ENCODE results near the gene APCS.

APCS gene

GRCh38 chr1:159587461-159587951 is at the start of gene APCS:
Gene APCS, plus strand, starts transcription at chr1:159587826. Its CDS starts 96 bp downstream, at chr1:159587922.
- H3K27ac Mint-ChIP-seq, result no peak within 1 kb of the TSS
- H3K36me3 Mint-ChIP-seq, result no peaks in the 10 kb centered on the region
- CTCF ChIA-PET, result no interaction called here
- no peaks in the 10 kb centered on the region for H3K27me3 Mint-ChIP-seq
- H3K4me3 Mint-ChIP-seq, result no peak within 1 kb of the TSS
- DNase-seq, result no peak
- H3K9me3 Mint-ChIP-seq, result no peaks in the 10 kb centered on the region
- H3K4me1 Mint-ChIP-seq, result no peaks in the 10 kb centered on the region

- no peak for DNase-seq
- no peaks in the 10 kb centered on the region for H3K27me3 Mint-ChIP-seq
- no peaks in the 10 kb centered on the region for H3K4me1 Mint-ChIP-seq
- no peak overlapping the region for H3K4me3 Mint-ChIP-seq
- no peaks in the 10 kb centered on the region for H3K9me3 Mint-ChIP-seq
- no peak overlapping the region for H3K27ac Mint-ChIP-seq
- CTCF ChIA-PET, result no interaction called here
- H3K36me3 Mint-ChIP-seq, result no peaks in the 10 kb centered on the region
Observed at GRCh38 chr1:159548126-159548525, 39.5 kb upstream of the APCS start.

GRCh38 chr1:159554261-159554660 is 33.4 kb upstream of the APCS start:
- Mint-ChIP-seq H3K4me1 (no peaks in the 10 kb centered on the region), H3K27ac (no peak overlapping the region), H3K27me3 (no peaks in the 10 kb centered on the region), H3K4me3 (no peak overlapping the region), H3K36me3 (no peaks in the 10 kb centered on the region), H3K9me3 (no peaks in the 10 kb centered on the region)
- no peak for DNase-seq
- CTCF ChIA-PET, result no interaction called here

GRCh38 chr1:159554696-159555095 is 32.9 kb upstream of the APCS start:
- H3K36me3 Mint-ChIP-seq, result no peaks in the 10 kb centered on the region
- no peaks in the 10 kb centered on the region for H3K9me3 Mint-ChIP-seq
- H3K4me3 Mint-ChIP-seq, result no peak overlapping the region
- H3K4me1 Mint-ChIP-seq, result no peaks in the 10 kb centered on the region
- H3K27ac Mint-ChIP-seq, result no peak overlapping the region
- H3K27me3 Mint-ChIP-seq, result no peaks in the 10 kb centered on the region
- CTCF ChIA-PET, result no interaction called here
- DNase-seq, result no peak

- Mint-ChIP-seq H3K9me3 (no peaks in the 10 kb centered on the region), H3K4me1 (no peaks in the 10 kb centered on the region), H3K27ac (no peak overlapping the region), H3K36me3 (no peaks in the 10 kb centered on the region), H3K4me3 (no peak overlapping the region), H3K27me3 (no peaks in the 10 kb centered on the region)
- CTCF ChIA-PET, result no interaction called here
- no peak for DNase-seq
Observed at GRCh38 chr1:159556931-159557369, 30.7 kb upstream of the APCS start.

- Mint-ChIP-seq H3K27ac (no peak overlapping the region), H3K9me3 (no peaks in the 10 kb centered on the region), H3K27me3 (no peaks in the 10 kb centered on the region), H3K36me3 (no peaks in the 10 kb centered on the region), H3K4me3 (no peak overlapping the region), H3K4me1 (no peaks in the 10 kb centered on the region)
- DNase-seq, result no peak
- CTCF ChIA-PET, result no interaction called here
Observed at GRCh38 chr1:159560599-159560998, 27.0 kb upstream of the APCS start.

GRCh38 chr1:159561497-159561896 is 26.1 kb upstream of the APCS start:
- H3K4me1 Mint-ChIP-seq, result no peaks in the 10 kb centered on the region
- no peak overlapping the region for H3K27ac Mint-ChIP-seq
- H3K36me3 Mint-ChIP-seq, result no peaks in the 10 kb centered on the region
- H3K4me3 Mint-ChIP-seq, result no peak overlapping the region
- CTCF ChIA-PET, result no interaction called here
- H3K9me3 Mint-ChIP-seq, result no peaks in the 10 kb centered on the region
- DNase-seq, result no peak
- no peaks in the 10 kb centered on the region for H3K27me3 Mint-ChIP-seq

GRCh38 chr1:159562680-159563079 is 24.9 kb upstream of the APCS start:
- Mint-ChIP-seq H3K4me1 (no peaks in the 10 kb centered on the region), H3K36me3 (no peaks in the 10 kb centered on the region), H3K4me3 (no peak overlapping the region), H3K9me3 (no peaks in the 10 kb centered on the region), H3K27ac (no peak overlapping the region), H3K27me3 (no peaks in the 10 kb centered on the region)
- DNase-seq, result no peak
- CTCF ChIA-PET, result no interaction called here

- no peak overlapping the region for H3K27ac Mint-ChIP-seq
Observed at GRCh38 chr1:159577446-159577845, 10.2 kb upstream of the APCS start.

GRCh38 chr1:159580340-159580739 is 7.3 kb upstream of the APCS start:
- Mint-ChIP-seq H3K27ac (no peak overlapping the region), H3K4me1 (no peaks in the 10 kb centered on the region), H3K9me3 (no peaks in the 10 kb centered on the region), H3K27me3 (no peaks in the 10 kb centered on the region), H3K4me3 (no peak overlapping the region), H3K36me3 (no peaks in the 10 kb centered on the region)
- CTCF ChIA-PET, result no interaction called here
- DNase-seq, result no peak

More at GRCh38 chr1:159577446-159577845, 10.2 kb upstream of the APCS start:
- CTCF ChIA-PET, result no interaction called here
- Mint-ChIP-seq H3K4me1 (no peaks in the 10 kb centered on the region), H3K4me3 (no peak overlapping the region), H3K9me3 (peaks cover 3% of the 10 kb centered on the region), H3K27me3 (no peaks in the 10 kb centered on the region), H3K36me3 (no peaks in the 10 kb centered on the region)
- DNase-seq, result no peak

GRCh38 chr1:159581422-159581821 is 6.2 kb upstream of the APCS start:
- no peak for DNase-seq
- Mint-ChIP-seq H3K4me3 (no peak overlapping the region), H3K27ac (no peak overlapping the region), H3K36me3 (no peaks in the 10 kb centered on the region), H3K27me3 (no peaks in the 10 kb centered on the region), H3K9me3 (no peaks in the 10 kb centered on the region), H3K4me1 (no peaks in the 10 kb centered on the region)
- CTCF ChIA-PET, result interaction anchor here (0.6 kb wide), 1 partner anchor 158 kb away, joined by 3 read pairs; no protein-coding TSS in a partner anchor

- DNase-seq, result no peak
- H3K27ac Mint-ChIP-seq, result no peak overlapping the region
- no peaks in the 10 kb centered on the region for H3K4me1 Mint-ChIP-seq
- no peak overlapping the region for H3K4me3 Mint-ChIP-seq
- H3K36me3 Mint-ChIP-seq, result no peaks in the 10 kb centered on the region
- CTCF ChIA-PET, result no interaction called here
- no peaks in the 10 kb centered on the region for H3K9me3 Mint-ChIP-seq
- no peaks in the 10 kb centered on the region for H3K27me3 Mint-ChIP-seq
Observed at GRCh38 chr1:159584536-159584935, 3.1 kb upstream of the APCS start.

GRCh38 chr1:159591981-159592380 is 4.4 kb downstream of the APCS start:
- H3K4me3 Mint-ChIP-seq, result no peak overlapping the region
- no peaks in the 10 kb centered on the region for H3K9me3 Mint-ChIP-seq
- H3K36me3 Mint-ChIP-seq, result no peaks in the 10 kb centered on the region
- CTCF ChIA-PET, result no interaction called here
- no peak overlapping the region for H3K27ac Mint-ChIP-seq
- DNase-seq, result no peak
- H3K27me3 Mint-ChIP-seq, result peaks cover 3% of the 10 kb centered on the region
- no peaks in the 10 kb centered on the region for H3K4me1 Mint-ChIP-seq

GRCh38 chr1:159594625-159595405 is 7.2 kb downstream of the APCS start:
- Mint-ChIP-seq H3K4me1 (no peaks in the 10 kb centered on the region), H3K9me3 (no peaks in the 10 kb centered on the region), H3K36me3 (no peaks in the 10 kb centered on the region), H3K4me3 (no peak overlapping the region), H3K27me3 (peaks cover 3% of the 10 kb centered on the region), H3K27ac (no peak overlapping the region)
- DNase-seq, result no peak
- CTCF ChIA-PET, result no interaction called here

GRCh38 chr1:159598196-159598595 is 10.6 kb downstream of the APCS start:
- CTCF ChIA-PET, result no interaction called here

More at GRCh38 chr1:159598196-159598595, 10.6 kb downstream of the APCS start:
- no peaks in the 10 kb centered on the region for H3K9me3 Mint-ChIP-seq
- H3K27ac Mint-ChIP-seq, result no peak overlapping the region
- peaks cover 3% of the 10 kb centered on the region for H3K27me3 Mint-ChIP-seq
- H3K36me3 Mint-ChIP-seq, result no peaks in the 10 kb centered on the region
- H3K4me3 Mint-ChIP-seq, result no peak overlapping the region
- H3K4me1 Mint-ChIP-seq, result no peaks in the 10 kb centered on the region
- no peak for DNase-seq
